HepG2 (cell line): ENCODE data around the gene PELO. TPM values are rescaled to one million over a fixed set of nuclear protein-coding genes. Genes with fewer than 3 reads are reported as not detected.

Experiments used
- ATAC-seq: fragments of 200-7000 bp; cut with Tn5 transposase; 3 replicates; pipeline ENCODE4 v1.9.1; 2020; ENCODE audit warnings: mild to moderate bottlenecking, moderate library complexity
- BruUV-seq: library from RNA; stranded (reverse); fragments of 400-500 nt; replicated peaks from 2 replicates; lab custom pipeline; 2021; lab: Mats Ljungman, UMichigan
- CTCF ChIA-PET: fragments of 300-600 bp; formaldehyde crosslinking; extraction: SDS; loops from one replicate; lab custom pipeline; 2021; ENCODE audit warnings: low total read pairs, inconsistent platforms, low intra/inter-chr PET ratio; lab: Yijun Ruan, JAX
- POLR2A ChIA-PET: fragments of 350-600 bp; sonication (Branson Sonifier 250); formaldehyde crosslinking; loops from one replicate; lab custom pipeline; 2020; ENCODE audit warnings: antibody characterized with exemption, inconsistent platforms; lab: Yijun Ruan, JAX
- DNase-seq: peaks from one replicate; pipeline ENCODE4 v3.0.0-alpha.2; 2015; ENCODE audit warnings: low spot score
- FAIRE-seq: peaks from 3 replicates; lab custom pipeline; 2011; peaks lifted over from hg19 to GRCh38; lab: Jason Lieb, UNC
- H2AFZ ChIP-seq: one replicate; pipeline ENCODE4 v1.6.1; 2011; ENCODE audit warnings: low read length, inconsistent platforms
- H3K27ac ChIP-seq: fragments of 300-600 bp; 3 replicates; pipeline ENCODE4 v1.8.0; 2011; ENCODE audit warnings: mixed run types, mild to moderate bottlenecking, mixed read lengths, low read length, inconsistent platforms; ENCODE audit not compliant: insufficient read depth; ENCODE audit errors: extremely low read length
- H3K27me3 ChIP-seq, 2 experiments: fragments of 200-600 bp in 1 of 2; 2 replicates in 1 of 2; 3 replicates in 1 of 2; pipeline versions ENCODE4 v1.6.0 to v1.8.0; 2011; ENCODE audit warnings: low read length in 2 of 2, mild to moderate bottlenecking in 2 of 2, moderate library complexity in 2 of 2, inconsistent platforms in 1 of 2; ENCODE audit not compliant: insufficient read depth in 2 of 2, control insufficient read depth in 1 of 2
- H3K36me3 ChIP-seq, 2 experiments: fragments of 200-600 bp in 1 of 2; replicated peaks in 1 of 2; 2 replicates in 1 of 2; 3 replicates in 1 of 2; pipeline versions ENCODE4 v1.5.1 to v1.8.0; 2011; ENCODE audit warnings: low read length in 2 of 2, inconsistent platforms in 1 of 2; ENCODE audit not compliant: insufficient read depth in 2 of 2, control insufficient read depth in 1 of 2
- H3K4me1 ChIP-seq: 2 replicates; pipeline ENCODE4 v1.5.1; 2012; ENCODE audit warnings: low read length, inconsistent platforms; ENCODE audit not compliant: insufficient read depth
- H3K4me2 ChIP-seq: 2 replicates; pipeline ENCODE4 v1.6.0; 2011; ENCODE audit warnings: low read depth, low read length, inconsistent platforms
- H3K4me3 ChIP-seq, 3 experiments: fragments of 200-600 bp in 1 of 3; sonication (generic), shearing (Covaris generic) in 1 of 3; replicated peaks in 1 of 3; 2 replicates each; pipeline ENCODE4 v1.5.1; 2011 to 2016; ENCODE audit warnings: low read length in 3 of 3, inconsistent platforms in 2 of 3, low read depth in 2 of 3, mild to moderate bottlenecking in 2 of 3, control low read depth in 1 of 3, mixed read lengths in 1 of 3; ENCODE audit not compliant: insufficient read depth in 1 of 3
- H3K79me2 ChIP-seq: one replicate; pipeline ENCODE4 v1.6.1; 2011; ENCODE audit warnings: low read length, inconsistent platforms; ENCODE audit not compliant: insufficient read depth
- H3K9ac ChIP-seq: 2 replicates; pipeline ENCODE4 v1.6.0; 2011; ENCODE audit warnings: mild to moderate bottlenecking, low read depth, low read length, inconsistent platforms; ENCODE audit not compliant: insufficient read depth
- H3K9me3 ChIP-seq: 2 replicates; pipeline ENCODE4 v1.5.1; 2012; ENCODE audit warnings: mild to moderate bottlenecking, low read length
- H4K20me1 ChIP-seq: 2 replicates; pipeline ENCODE4 v1.6.0; 2011; ENCODE audit warnings: inconsistent platforms, mild to moderate bottlenecking, low read length, moderate library complexity; ENCODE audit not compliant: insufficient read depth
- AGO2 ChIP-seq: fragments of 200-400 bp; formaldehyde crosslinking; optimal IDR thresholded peaks from 2 replicates; pipeline ENCODE3; 2017; ENCODE audit warnings: mild to moderate bottlenecking, low read depth, low read length, moderate library complexity
- MEIS1 ChIP-seq: sonication (generic); formaldehyde crosslinking; IDR thresholded peaks from 2 replicates; pipeline ENCODE4 v1.9.0; 2021; ENCODE audit warnings: mild to moderate bottlenecking, missing genetic modification reagents, moderate library complexity, borderline replicate concordance
- MLXIP ChIP-seq: sonication (generic); formaldehyde crosslinking; IDR thresholded peaks from 2 replicates; pipeline ENCODE4 v1.9.0; 2021; ENCODE audit warnings: missing genetic modification reagents, borderline replicate concordance
- NR2C2 ChIP-seq: sonication (generic); formaldehyde crosslinking; IDR thresholded peaks from 2 replicates; pipeline ENCODE4 v1.4.0; 2020; ENCODE audit warnings: missing genetic modification reagents, mild to moderate bottlenecking, moderate library complexity, borderline replicate concordance
- TRIM24 ChIP-seq: sonication (generic); formaldehyde crosslinking; IDR thresholded peaks from 2 replicates; pipeline ENCODE4 v1.8.0; 2022; ENCODE audit warnings: mild to moderate bottlenecking, missing genetic modification reagents
- ZBTB37 ChIP-seq: sonication (generic); formaldehyde crosslinking; IDR thresholded peaks from 2 replicates; pipeline ENCODE4 v1.4.0; 2020; ENCODE audit warnings: mild to moderate bottlenecking, missing genetic modification reagents
- ZC3H13 ChIP-seq: sonication (generic); formaldehyde crosslinking; IDR thresholded peaks from 2 replicates; pipeline ENCODE4 v1.8.1; 2023; ENCODE audit warnings: mild to moderate bottlenecking, missing genetic modification reagents, moderate library complexity
- ZNF431 ChIP-seq: sonication (generic); formaldehyde crosslinking; IDR thresholded peaks from 2 replicates; pipeline ENCODE4 v1.9.0; 2022; ENCODE audit warnings: missing genetic modification reagents, low read depth, mild to moderate bottlenecking, borderline replicate concordance
- ZNF646 ChIP-seq: sonication (generic); formaldehyde crosslinking; IDR thresholded peaks from 2 replicates; pipeline ENCODE4 v1.9.0; 2021; ENCODE audit warnings: mild to moderate bottlenecking, missing genetic modification reagents
- WGBS: methylation state at CpG from one replicate; pipeline ENCODE4 v1.1.6; 2017; ENCODE audit warnings: low lambda C conversion rate; 5-methylcytosine and 5-hydroxymethylcytosine counted together
- in situ Hi-C: cut with HindIII; loops from 2 replicates; pipeline ENCODE4 v1.10.0; 2017; ENCODE audit warnings: low pct_unique_long_range_greater_than_20kb; ENCODE audit not compliant: extremely low pct_ligation_motif_present
- intact Hi-C: fragments of 100-400 bp; cut with micrococcal nuclease; formaldehyde crosslinking; loops from one replicate; pipeline ENCODE4 v1.10.0; 2022; ENCODE audit not compliant: unreplicated experiment
- polyA plus RNA-seq, 8 experiments: library from polyadenylated mRNA; depleted of rRNA in 3 of 8; stranded (reverse) in 7 of 8; unstranded in 1 of 8; fragments of >200 nt; fragmentation: Illumina TruSeq in 4 of 8; extraction: Trizol in 4 of 8; gene quantifications; 2 replicates each; pipeline versions ENCODE4 v1.2.1 to v1.2.3, GENCODE V29; 2011 to 2016; ENCODE audit warnings: low read depth in 4 of 8, missing spikeins in 1 of 8, mixed read lengths in 1 of 8; ENCODE audit not compliant: insufficient read depth in 1 of 8
- total RNA-seq, 5 experiments: library from RNA; depleted of rRNA; stranded (reverse); fragments of >200 nt; fragmentation: Illumina TruSeq; extraction: Trizol; gene quantifications; 2 replicates each; pipeline ENCODE4 v1.2.3, GENCODE V29; 2016; ENCODE audit warnings: low read depth in 1 of 5

PELO gene
- total and polyA plus RNA-seq, 2 of the 13 experiments (the other 11 are each of a cell fraction or from before 2014, with no cell fraction given) = 19.0 to 23.9 TPM

- Histone ChIP-seq H3K36me3 (no peaks in the 10 kb centered on the region), H3K9ac (no peak overlapping the region), H3K27ac (no peak overlapping the region), H3K79me2 (no peaks in the 10 kb centered on the region), H3K9me3 (no peaks in the 10 kb centered on the region), H3K4me2 (no peak overlapping the region), H3K27me3 (peaks cover 0 to 2% of the 10 kb centered on the region in 2 experiments; a peak in 1 of 5 replicates), H3K4me1 (no peaks in the 10 kb centered on the region), H2AFZ (no peak overlapping the region), H4K20me1 (no peaks in the 10 kb centered on the region), H3K4me3 (no peak overlapping the region)
- POLR2A ChIA-PET = no interaction called here
- intact Hi-C loops (no loop called here), in situ Hi-C loops (no loop called here)
- FAIRE-seq (no peak), ATAC-seq (no peak), DNase-seq (no peak)
- CTCF ChIA-PET = no interaction called here
- no TSS peak for BruUV-seq
- 41% methylated on average over 2 of the region's 2 CpGs for WGBS
- TF ChIP-seq ZC3H13 (CRISPR knock-in tag) = no peak
- TF ChIP-seq MLXIP (CRISPR knock-in tag) = no peak
- TF ChIP-seq ZBTB37 = no peak
- TF ChIP-seq ZNF431 = no peak
- TF ChIP-seq NR2C2 (CRISPR knock-in tag) = no peak
- no peak for TF ChIP-seq ZNF646
- TF ChIP-seq MEIS1 (CRISPR knock-in tag) = no peak
- no peak for TF ChIP-seq AGO2
- no peak for TF ChIP-seq TRIM24
These were observed 47.7 kb upstream of the PELO start for GRCh38 chr5:52740007-52740406.
